Heart left ventricle (tissue), 16 donors: ENCODE results near the gene PKNOX2. TPM values are rescaled to one million over a fixed set of nuclear protein-coding genes. Genes with fewer than 3 reads are reported as not detected.
"Not testable (repeated sequence)": the region's sequence is repeated elsewhere in the genome, so short reads cannot be mapped to it uniquely, and the experiment has no call there.

Experiments used
- ATAC-seq, 4 donors: fragments of 200-7000 bp; cut with Tn5 transposase; one replicate each; pipeline ENCODE4 v1.9.1; 2020 to 2022; ENCODE audit warnings: moderate library complexity in 4 of 4, mild to moderate bottlenecking in 3 of 4, moderate number of reproducible peaks in 1 of 4
- DNase-seq, 5 donors: peaks; one replicate each; pipeline ENCODE4 v3.0.0-alpha.2; 2020
- H3K27ac ChIP-seq, 12 donors: fragments of 200-600 bp; sonication (generic) in 4 of 12; one replicate each; pipeline versions ENCODE4 v1.5.0 to v1.8.0; 2016 to 2022; ENCODE audit warnings: mild to moderate bottlenecking in 2 of 12
- H3K27me3 ChIP-seq, 9 donors: fragments of 200-600 bp; sonication (generic) in 2 of 9; one replicate each; pipeline versions ENCODE4 v1.5.1 to v1.8.0; 2016 to 2022; ENCODE audit warnings: mild to moderate bottlenecking in 3 of 9
- H3K36me3 ChIP-seq, 9 donors: fragments of 200-600 bp; sonication (generic) in 2 of 9; one replicate each; pipeline versions ENCODE4 v1.5.0 to v1.8.0; 2018 to 2022; ENCODE audit warnings: mild to moderate bottlenecking in 2 of 9
- H3K4me1 ChIP-seq, 12 donors: fragments of 200-600 bp; sonication (generic) in 4 of 12; one replicate each; pipeline versions ENCODE4 v1.5.0 to v1.8.0; 2016 to 2022; ENCODE audit warnings: mild to moderate bottlenecking in 3 of 12
- H3K4me3 ChIP-seq, 12 donors: fragments of 200-600 bp; sonication (generic) in 4 of 12; one replicate each; pipeline versions ENCODE4 v1.5.0 to v1.8.0; 2017 to 2022; ENCODE audit warnings: mild to moderate bottlenecking in 9 of 12, moderate library complexity in 4 of 12
- H3K9me3 ChIP-seq, 12 donors: fragments of 200-600 bp; sonication (generic) in 4 of 12; one replicate each; pipeline versions ENCODE4 v1.5.0 to v1.8.0; 2016 to 2022; ENCODE audit warnings: mild to moderate bottlenecking in 1 of 12
- POLR2A ChIP-seq, 2 donors: fragments of 450-650 bp; IDR thresholded peaks; one replicate each; pipeline ENCODE4 v1.6.1; 2017; ENCODE audit warnings: antibody characterized with exemption in 2 of 2, mild to moderate bottlenecking in 2 of 2, moderate library complexity in 2 of 2
- WGBS, 4 donors: extraction: QIAGEN DNeasy Blood & Tissue Kit in 2 of 4; methylation state at CpG; one replicate each; pipeline versions ENCODE4 v1.1.5 to v1.1.7; 2013 to 2018; 5-methylcytosine and 5-hydroxymethylcytosine counted together
- intact Hi-C, 10 donors: fragments of 100-400 bp; cut with DNase I; formaldehyde crosslinking; loops; one replicate each; pipeline versions ENCODE4 v1.11.1 to v1.14.2; 2022
- polyA plus RNA-seq, 2 donors: library from polyadenylated mRNA; stranded (reverse); fragments of 200-250 nt; gene quantifications; one replicate each; pipeline ENCODE4 v1.2.3, GENCODE V29; 2013
- total RNA-seq, 9 donors: library from RNA; depleted of rRNA in 2 of 9; stranded (reverse); fragments of >200 nt in 2 of 9; fragmentation: NEBNext Ultra II Directional in 3 of 9; extraction: Animal tissue kit (Norgen Biotek cat#: 25700) in 3 of 9; gene quantifications; one replicate each; pipeline versions ENCODE4 v1.1.0 to v1.2.4, GENCODE V29; 2016 to 2023
- TF ChIP-seq, protein P1 (sequence below), 12 donors: fragments of 200-600 bp; sonication (generic) in 4 of 12; IDR thresholded peaks; one replicate each; pipeline versions ENCODE4 v1.5.0 to v1.8.0; 2018 to 2022; ENCODE audit warnings: antibody characterized with exemption in 12 of 12, mild to moderate bottlenecking in 5 of 12
- donor health status: ischemic (EF 13 %, LVEDD 7.1; RV severe dilation, severe dysfunction).
- donor health status: healthy with polysubstance abuse.
- donor health status: DM: no; HTN: yes; CAD: no.
- donor health status: DM: no; HTN: no; CAD: no.
- donor health status: ischemic (EF 25% LVEDD 6.9; RV normal size, moderate dysfunction).
- donor health status: ischemic (EF 25% LVEDD 5.7; RV mildly dilated, moderate dysfunction).
- donor health status: healthy.
- donor health status: DM: yes; HTN: yes; CAD: no.
- donor health status: ischemic (EF 35%, LVEDD 5.7; RV mildly dilated, moderate dysfunction).
- donor health status: nonischemic (EF 11% LVEDD 7.7; RV severe dilation, severe dysfunction).
- donor health status: DM: yes; HTN: yes; CAD: no.
- donor health status: PGD.
- donor health status: ischemic (EF 29% LVEDD 5.4; RV normal size, mild dysfunction).
- donor health status: nonischemic (EF 23%, LVEDD 6.1; RV moderate dilation, normal function).

Gene PKNOX2
- total and polyA plus RNA-seq, 11 donors: 3.1 to 9.4 (median 4.5) TPM

DNA sequence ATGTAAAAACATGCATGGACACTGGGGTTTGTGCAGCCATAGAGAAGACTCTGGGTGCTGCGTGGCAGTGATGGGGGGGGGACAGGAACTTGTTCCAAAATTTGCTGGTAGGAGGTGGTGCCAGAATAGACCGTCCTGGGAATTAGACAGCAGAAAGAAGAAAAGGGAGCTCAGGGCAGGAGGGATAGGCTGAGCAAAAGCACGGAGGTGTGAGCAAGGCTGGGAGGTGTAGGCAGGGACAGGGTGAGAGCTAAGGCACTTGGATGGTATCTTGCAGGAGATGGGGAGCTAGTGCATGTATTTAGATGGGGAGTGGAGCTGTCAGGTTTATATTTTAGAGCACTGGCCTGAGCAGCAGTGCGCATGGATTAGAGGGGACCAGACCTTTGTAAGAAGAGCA lies 53.8 kb downstream of the PKNOX2 start:
- intact Hi-C loops: loop anchor here in 1 of 10 donors (5.0 kb wide), 1 partner anchor 39 kb away; no protein-coding TSS in a partner anchor
- DNase-seq: no peak
- ATAC-seq: no peak
- Histone ChIP-seq H3K36me3 (no peaks in the 10 kb centered on the region), H3K27ac (no peak overlapping the region), H3K9me3 (no peaks in the 10 kb centered on the region), H3K4me3 (no peak overlapping the region), H3K4me1 (peaks cover 0 to 35% (median 19%) of the 10 kb centered on the region in 12 donors), H3K27me3 (no peaks in the 10 kb centered on the region)
- no peak for TF ChIP-seq POLR2A (IDR thresholded peaks at IDR 0.05)
- TF ChIP-seq, protein P1, sequence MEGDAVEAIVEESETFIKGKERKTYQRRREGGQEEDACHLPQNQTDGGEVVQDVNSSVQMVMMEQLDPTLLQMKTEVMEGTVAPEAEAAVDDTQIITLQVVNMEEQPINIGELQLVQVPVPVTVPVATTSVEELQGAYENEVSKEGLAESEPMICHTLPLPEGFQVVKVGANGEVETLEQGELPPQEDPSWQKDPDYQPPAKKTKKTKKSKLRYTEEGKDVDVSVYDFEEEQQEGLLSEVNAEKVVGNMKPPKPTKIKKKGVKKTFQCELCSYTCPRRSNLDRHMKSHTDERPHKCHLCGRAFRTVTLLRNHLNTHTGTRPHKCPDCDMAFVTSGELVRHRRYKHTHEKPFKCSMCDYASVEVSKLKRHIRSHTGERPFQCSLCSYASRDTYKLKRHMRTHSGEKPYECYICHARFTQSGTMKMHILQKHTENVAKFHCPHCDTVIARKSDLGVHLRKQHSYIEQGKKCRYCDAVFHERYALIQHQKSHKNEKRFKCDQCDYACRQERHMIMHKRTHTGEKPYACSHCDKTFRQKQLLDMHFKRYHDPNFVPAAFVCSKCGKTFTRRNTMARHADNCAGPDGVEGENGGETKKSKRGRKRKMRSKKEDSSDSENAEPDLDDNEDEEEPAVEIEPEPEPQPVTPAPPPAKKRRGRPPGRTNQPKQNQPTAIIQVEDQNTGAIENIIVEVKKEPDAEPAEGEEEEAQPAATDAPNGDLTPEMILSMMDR (IDR thresholded peaks at IDR 0.05): no peak
- 80 to 89% (median 86%) methylated on average over 4 of the region's 4 CpGs for WGBS, 4 donors

GRCh38 chr11:125221461-125221860 lies 56.9 kb downstream of the PKNOX2 start:
- Histone ChIP-seq H3K9me3 (no peaks in the 10 kb centered on the region), H3K27me3 (no peaks in the 10 kb centered on the region), H3K36me3 (no peaks in the 10 kb centered on the region), H3K4me3 (no peak overlapping the region), H3K4me1 (peaks cover 0 to 24% (median 4%) of the 10 kb centered on the region in 12 donors), H3K27ac (no peak overlapping the region)
- DNase-seq (no peak), ATAC-seq (no peak)
- WGBS, 4 donors: 90 to 93% (median 91%) methylated on average over 10 of the region's 10 CpGs
- intact Hi-C loops: loop anchor here in 4 of 10 donors (5.0 to 10.0 kb wide), 4 partner anchors 57 to 127 kb away; partner anchors contain the start of gene PKNOX2 (in 2 of the 4)
- TF ChIP-seq, protein P1 (IDR thresholded peaks at IDR 0.05): no peak
- TF ChIP-seq POLR2A (IDR thresholded peaks at IDR 0.05): no peak

GRCh38 chr11:125222494-125222893 lies 57.9 kb downstream of the PKNOX2 start:
- TF ChIP-seq, protein P1 (IDR thresholded peaks at IDR 0.05): no peak
- TF ChIP-seq POLR2A (IDR thresholded peaks at IDR 0.05): no peak
- Histone ChIP-seq H3K9me3 (no peaks in the 10 kb centered on the region), H3K36me3 (no peaks in the 10 kb centered on the region), H3K27me3 (no peaks in the 10 kb centered on the region), H3K4me1 (peaks cover 0 to 18% (median 3%) of the 10 kb centered on the region in 12 donors), H3K27ac (no peak overlapping the region), H3K4me3 (no peak overlapping the region)
- intact Hi-C loops: loop anchor here in 4 of 10 donors (5.0 to 10.0 kb wide), 4 partner anchors 58 to 128 kb away; partner anchors contain the start of gene PKNOX2 (in 2 of the 4)
- 84 to 94% (median 89%) methylated on average over 4 of the region's 4 CpGs for WGBS, 4 donors
- ATAC-seq: no peak
- no peak for DNase-seq

DNA sequence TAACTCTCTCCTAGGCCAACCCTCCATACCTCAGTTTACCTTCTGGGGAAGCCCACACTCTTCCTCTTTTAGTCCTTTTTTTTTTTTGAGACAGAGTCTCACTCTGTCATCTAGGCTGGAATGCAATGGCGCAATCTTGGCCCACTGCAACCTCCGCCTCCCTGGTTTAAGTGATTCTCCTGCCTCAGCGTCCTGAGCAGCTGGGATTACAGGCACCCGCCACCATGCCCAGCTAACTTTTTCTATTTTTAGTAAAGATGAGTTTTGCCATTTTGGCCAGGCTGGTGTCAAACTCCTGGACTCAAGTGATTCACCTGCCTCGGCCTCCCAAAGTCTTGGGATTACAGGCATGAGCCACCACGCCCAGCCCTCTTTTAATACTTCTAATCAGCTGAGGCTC lies 58.6 kb downstream of the PKNOX2 start:
- H3K4me1 ChIP-seq: peaks cover 0 to 18% (median 3%) of the 10 kb centered on the region in 12 donors
- not testable (repeated sequence) for H3K36me3 ChIP-seq, ATAC-seq, H3K9me3 ChIP-seq, H3K4me3 ChIP-seq, H3K27me3 ChIP-seq, DNase-seq
- peak overlapping the region in 1 of 12 donors; percentile 29 for H3K27ac ChIP-seq
- WGBS, 4 donors: 86 to 88% (median 86%) methylated on average over 6 of the region's 6 CpGs
- intact Hi-C loops: loop anchor here in 4 of 10 donors (5.0 to 10.0 kb wide), 4 partner anchors 58 to 128 kb away; partner anchors contain the start of gene PKNOX2 (in 2 of the 4)
